Measurements from ENCODE around the gene MAD1L1. TPM values are rescaled to one million over a fixed set of nuclear protein-coding genes. Genes with fewer than 3 reads are reported as not detected.

Gene MAD1L1
- total RNA-seq, 1 experiment from 2014 or later: 50.8 TPM

GRCh38 chr7:2045559-2046405 lies 187.0 kb downstream of the MAD1L1 start:
- no peaks in the 10 kb centered on the region for H3K9me2 ChIP-seq (ENCODE audit: insufficient read depth)
- no TSS peak for BruUV-seq (replicated peaks)
- H3K79me2 ChIP-seq (ENCODE audit: low read depth): no peaks in the 10 kb centered on the region
- H4K20me1 ChIP-seq (ENCODE audit: insufficient read depth): peaks cover 13% of the 10 kb centered on the region
- H3F3A ChIP-seq (ENCODE audit: insufficient read depth, low read depth): peaks cover 7% of the 10 kb centered on the region; the same call in 1 of the 2 replicates
- TF ChIP-seq EZH2 (IDR thresholded peaks at IDR 0.05; ENCODE audit: low read depth) (no peak), CTCF (conservative IDR thresholded peaks at IDR 0.05) (no peak)
- no peak overlapping the region for H3K4me3 ChIP-seq
- CTCF ChIA-PET: no interaction called here
- DNase-seq: no peak
- no peak overlapping the region for H2AFZ ChIP-seq
- no peaks in the 10 kb centered on the region for H3K4me1 ChIP-seq (replicated peaks; ENCODE audit: insufficient read depth)
- intact Hi-C loops (cut with micrococcal nuclease; ENCODE audit: unreplicated experiment): no loop called here
- H3K36me3 ChIP-seq (ENCODE audit: low read depth): no peaks in the 10 kb centered on the region
- POLR2A ChIA-PET (ENCODE audit: unreplicated experiment): no interaction called here
- no peak overlapping the region for H3K27ac ChIP-seq
- no peaks in the 10 kb centered on the region for H3K27me3 ChIP-seq (ENCODE audit: insufficient read depth, low read depth)
- H3K4me2 ChIP-seq: no peak overlapping the region
- no peaks in the 10 kb centered on the region for H3K9me3 ChIP-seq (ENCODE audit: insufficient read depth, low read depth)

GRCh38 chr7:2044883-2045471 lies 187.8 kb downstream of the MAD1L1 start:
- TF ChIP-seq CTCF (conservative IDR thresholded peaks at IDR 0.05): no peak
- no peak for TF ChIP-seq EZH2 (IDR thresholded peaks at IDR 0.05; ENCODE audit: low read depth)
- Histone ChIP-seq H3K27ac (no peak overlapping the region), H3K9me2 (ENCODE audit: insufficient read depth) (no peaks in the 10 kb centered on the region), H3K27me3 (ENCODE audit: insufficient read depth, low read depth) (no peaks in the 10 kb centered on the region), H3K4me3 (no peak overlapping the region), H3F3A (ENCODE audit: insufficient read depth, low read depth) (peaks cover 7% of the 10 kb centered on the region; the same call in 1 of the 2 replicates), H2AFZ (no peak overlapping the region), H3K4me2 (no peak overlapping the region), H3K36me3 (ENCODE audit: low read depth) (no peaks in the 10 kb centered on the region), H3K79me2 (ENCODE audit: low read depth) (no peaks in the 10 kb centered on the region), H4K20me1 (ENCODE audit: insufficient read depth) (peaks cover 13% of the 10 kb centered on the region), H3K4me1 (replicated peaks; ENCODE audit: insufficient read depth) (no peaks in the 10 kb centered on the region), H3K9me3 (ENCODE audit: insufficient read depth, low read depth) (no peaks in the 10 kb centered on the region)
- ChIA-PET CTCF (interaction anchor here (0.6 kb wide), 1 partner anchor 355 kb away, joined by 6 read pairs; no protein-coding TSS in a partner anchor), POLR2A (ENCODE audit: unreplicated experiment) (no interaction called here)
- intact Hi-C loops (cut with micrococcal nuclease; ENCODE audit: unreplicated experiment): no loop called here
- DNase-seq: no peak
- BruUV-seq (replicated peaks): no TSS peak

- Histone ChIP-seq H2AFZ (no peak overlapping the region), H3K9me3 (ENCODE audit: insufficient read depth, low read depth) (no peaks in the 10 kb centered on the region), H3K79me2 (ENCODE audit: low read depth) (no peaks in the 10 kb centered on the region), H3F3A (ENCODE audit: insufficient read depth, low read depth) (peaks cover 7% of the 10 kb centered on the region; the same call in 1 of the 2 replicates), H3K4me1 (replicated peaks; ENCODE audit: insufficient read depth) (no peaks in the 10 kb centered on the region), H3K36me3 (ENCODE audit: low read depth) (no peaks in the 10 kb centered on the region), H3K4me2 (no peak overlapping the region), H4K20me1 (ENCODE audit: insufficient read depth) (peaks cover 13% of the 10 kb centered on the region), H3K27me3 (ENCODE audit: insufficient read depth, low read depth) (no peaks in the 10 kb centered on the region), H3K9me2 (ENCODE audit: insufficient read depth) (no peaks in the 10 kb centered on the region), H3K27ac (no peak overlapping the region), H3K4me3 (no peak overlapping the region)
- no TSS peak for BruUV-seq (replicated peaks)
- ChIA-PET CTCF (interaction anchor here (0.6 kb wide), 1 partner anchor 356 kb away, joined by 6 read pairs; no protein-coding TSS in a partner anchor), POLR2A (ENCODE audit: unreplicated experiment) (no interaction called here)
- DNase-seq: no peak
- TF ChIP-seq CTCF (conservative IDR thresholded peaks at IDR 0.05): no peak
- TF ChIP-seq EZH2 (IDR thresholded peaks at IDR 0.05; ENCODE audit: low read depth): no peak
- intact Hi-C loops (cut with micrococcal nuclease; ENCODE audit: unreplicated experiment): no loop called here
Observed at GRCh38 chr7:2044311-2044882, 188.3 kb downstream of the MAD1L1 start.

Measured in PC-9 (cell line).